NCI-H2081 (cell line): Measurements from ENCODE around the gene EDEM1.
"Not testable (repeated sequence)": the region's sequence is repeated elsewhere in the genome, so short reads cannot be mapped to it uniquely, and the experiment has no call there.

ENCODE experiments used
- DNase-seq, 2 experiments: peaks; one replicate each; lab custom pipeline; 2025; lab: John Stamatoyannopoulos, UW

Gene EDEM1

GRCh38 chr3:5187156-5187919 lies at the start of gene EDEM1:
EDEM1 (plus strand) TSS chr3:5187707; CDS start chr3:5187806, 99 bp downstream.
- peak; percentile 87 for DNase-seq

DNA sequence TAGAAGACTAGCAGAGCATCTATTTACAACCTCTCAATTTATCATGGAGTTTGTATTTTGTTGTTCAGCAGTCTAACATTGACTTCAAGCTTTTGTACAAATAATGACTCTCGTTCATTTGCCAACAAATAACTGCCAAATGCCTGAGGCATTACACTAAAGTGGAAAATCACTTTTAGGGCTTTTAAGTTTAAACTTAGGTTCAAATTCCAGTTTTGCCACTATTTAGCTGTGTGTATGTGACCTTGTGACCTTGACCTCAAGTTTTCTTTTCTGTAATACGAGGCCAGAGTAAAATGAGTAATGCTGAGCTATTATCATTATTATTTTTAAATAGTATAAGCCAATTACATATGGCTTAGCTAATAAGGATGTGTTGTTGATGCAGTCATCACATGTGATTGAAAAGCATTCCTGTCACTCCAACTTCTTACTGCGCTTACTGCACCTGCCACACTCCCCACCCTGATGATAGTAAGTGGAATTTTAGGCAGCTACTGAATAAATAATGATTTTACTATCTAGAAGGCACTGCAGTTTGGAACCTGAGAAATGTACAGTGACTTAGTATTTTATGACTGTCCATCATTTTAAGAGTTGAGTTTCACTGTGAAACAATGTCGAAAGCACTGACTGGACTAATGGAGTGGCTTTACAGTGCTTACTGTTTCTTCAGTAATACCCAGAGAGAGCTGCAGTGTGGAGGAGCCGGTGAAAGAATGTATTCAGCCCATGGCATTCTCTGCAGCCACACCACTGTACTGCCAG lies 49.1 kb upstream of the EDEM1 start:
- no peak for DNase-seq

DNA sequence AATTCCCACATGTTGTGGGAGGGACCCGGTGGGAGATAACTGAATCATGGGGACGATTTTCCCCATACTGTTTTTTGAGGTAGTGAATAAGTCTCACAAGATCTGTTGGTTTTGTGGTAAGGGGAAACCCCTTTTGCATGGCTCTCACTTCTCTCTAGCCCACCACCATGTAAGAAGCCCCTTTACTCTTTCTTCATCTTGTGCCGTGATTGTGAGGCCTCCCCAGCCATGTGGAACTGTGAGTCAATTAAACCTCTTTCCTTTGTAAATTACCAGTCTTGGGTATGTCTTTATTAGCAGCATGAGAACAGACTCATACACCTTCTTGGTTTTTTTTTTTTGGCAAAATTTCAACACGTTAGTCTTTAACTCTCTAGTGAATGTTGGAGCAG lies 47.3 kb upstream of the EDEM1 start:
- no peak for DNase-seq

DNA sequence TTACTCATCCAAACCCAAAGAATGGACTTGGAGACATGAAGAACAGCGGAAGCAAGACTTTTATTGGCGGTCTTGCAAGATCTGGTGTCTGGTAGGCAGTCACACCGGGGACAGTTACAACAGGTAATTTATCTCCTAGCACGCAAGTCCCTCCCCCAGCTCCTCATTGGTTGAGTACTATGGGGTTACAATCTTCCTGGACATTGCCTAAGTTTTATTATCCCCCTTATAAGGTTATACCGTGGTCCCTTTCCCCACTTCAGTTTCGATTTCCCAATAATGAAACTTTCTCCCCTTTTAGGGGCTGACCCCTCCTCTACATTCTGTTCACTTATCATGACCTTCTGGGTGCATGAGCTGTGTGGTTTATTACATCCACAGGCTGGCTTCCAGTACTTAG lies 46.7 kb upstream of the EDEM1 start:
- DNase-seq: no peak

- no peak for DNase-seq
These were observed 45.7 kb upstream of the EDEM1 start for GRCh38 chr3:5141760-5142159.

DNA sequence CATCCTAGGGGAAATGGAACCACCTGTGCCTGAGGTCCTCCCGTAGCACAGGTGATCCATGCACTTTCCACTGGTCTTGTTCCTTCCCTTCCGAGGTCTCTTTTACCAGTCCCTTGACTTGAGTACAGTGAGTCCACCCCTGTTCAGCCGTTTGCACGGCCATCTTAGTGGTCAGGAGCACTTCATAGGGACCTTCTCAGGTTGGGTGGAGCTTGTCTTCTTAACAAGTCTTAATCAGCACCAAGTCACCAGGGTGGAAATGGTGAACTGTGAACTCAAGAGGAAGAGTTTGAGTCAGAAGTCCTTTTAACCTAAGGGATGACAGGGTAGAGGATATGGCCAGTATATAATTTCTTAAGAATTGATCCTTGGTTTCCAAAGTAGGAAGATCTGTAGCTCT lies 44.0 kb upstream of the EDEM1 start:
- no peak for DNase-seq

DNA sequence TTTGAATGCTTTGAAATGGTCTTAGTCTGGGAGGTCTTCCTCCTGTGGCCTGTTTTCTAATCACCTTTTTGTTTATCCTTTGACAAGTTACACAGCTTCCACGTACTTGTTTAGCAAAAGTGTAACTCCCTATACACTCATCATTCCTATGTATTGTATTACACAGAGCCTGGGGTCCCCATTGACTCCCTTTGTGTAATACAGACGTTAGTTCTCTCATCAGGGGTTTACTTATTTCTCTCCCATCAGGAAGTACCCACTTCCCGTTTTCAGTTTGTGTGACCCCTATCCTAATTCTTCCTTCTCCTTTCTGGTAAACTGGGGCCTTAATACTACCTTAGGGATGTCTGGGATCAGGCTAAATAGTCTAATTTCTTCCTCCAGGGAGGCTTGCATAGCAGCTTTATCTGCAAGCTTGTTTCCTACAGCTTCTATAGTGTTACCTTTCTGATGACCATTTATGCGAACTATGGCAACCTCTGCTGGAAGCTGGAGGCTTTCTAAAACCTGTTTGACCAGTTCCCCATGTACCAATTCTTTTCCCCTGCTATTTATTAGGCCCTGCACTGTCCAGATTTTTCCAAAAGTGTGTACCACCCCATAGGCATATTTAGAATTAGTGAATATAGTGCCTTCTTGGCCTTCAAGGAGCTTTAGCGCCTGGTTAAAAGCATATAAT lies 43.1 kb upstream of the EDEM1 start:
- no peak for DNase-seq

DNA sequence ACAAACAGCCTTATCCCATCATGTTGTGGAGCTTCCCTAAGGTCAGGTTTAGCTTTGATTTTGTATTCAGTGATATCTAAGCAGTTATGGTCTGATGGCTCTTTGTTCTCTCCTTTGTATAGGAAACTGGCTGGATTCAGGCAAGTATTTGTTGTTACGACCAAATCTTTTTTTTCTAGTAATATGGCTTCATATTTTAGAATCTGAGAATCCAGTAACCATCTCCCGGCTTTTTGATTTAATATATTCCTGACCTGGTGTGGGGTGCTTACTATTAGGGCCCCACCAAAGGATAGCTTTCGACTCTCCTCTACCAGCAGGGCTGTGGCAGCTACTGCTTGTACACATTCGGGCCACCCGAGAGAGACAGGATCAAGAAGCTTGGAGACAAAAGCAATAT lies 42.4 kb upstream of the EDEM1 start:
- no peak for DNase-seq

DNA sequence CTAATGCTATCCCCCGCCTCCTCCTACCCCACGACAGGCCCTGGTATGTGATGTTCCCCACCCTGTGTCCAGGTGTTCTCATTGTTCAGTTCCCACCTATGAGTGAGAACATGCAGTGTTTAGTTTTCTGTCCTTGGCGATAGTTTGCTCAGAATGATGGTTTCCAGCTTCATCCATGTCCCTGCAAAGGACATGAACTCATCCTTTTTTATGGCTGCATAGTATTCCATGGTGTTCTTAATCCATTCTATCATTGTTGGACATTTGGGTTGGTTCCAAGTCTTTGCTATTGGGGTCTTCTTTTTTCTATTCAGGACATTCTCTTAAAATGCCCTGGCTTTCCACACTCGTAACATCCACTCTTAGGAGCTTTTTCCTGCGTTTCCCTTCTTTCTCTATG lies 40.4 kb upstream of the EDEM1 start:
- not testable (repeated sequence) for DNase-seq

- no peak for DNase-seq
These were observed 38.1 kb upstream of the EDEM1 start for GRCh38 chr3:5149306-5149880.

GRCh38 chr3:5151586-5151985 lies 35.9 kb upstream of the EDEM1 start:
- DNase-seq: no peak

DNA sequence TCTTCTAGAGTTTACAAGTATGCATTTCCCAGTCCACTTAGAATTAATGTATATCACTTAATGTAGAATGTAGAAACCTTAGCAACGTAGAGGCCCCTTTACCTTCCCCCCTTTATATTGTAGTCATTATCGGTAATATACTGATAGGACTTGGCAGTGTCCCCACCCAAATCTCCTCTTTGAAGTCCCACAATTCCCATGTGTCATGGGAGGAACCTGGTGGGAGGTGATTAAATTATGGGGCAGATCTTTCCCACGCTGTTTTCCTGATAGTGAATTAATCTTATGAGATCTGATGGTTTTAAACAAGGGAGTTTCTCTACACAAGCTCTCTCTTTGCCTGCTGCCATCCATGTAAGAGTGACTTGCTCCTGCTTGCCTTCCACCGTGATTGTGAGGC lies 34.4 kb upstream of the EDEM1 start:
- no peak for DNase-seq

GRCh38 chr3:5155241-5155640 lies 32.3 kb upstream of the EDEM1 start:
- DNase-seq: no peak

GRCh38 chr3:5160321-5160720 lies 27.2 kb upstream of the EDEM1 start:
- DNase-seq: no peak

- no peak for DNase-seq
These were observed 26.3 kb upstream of the EDEM1 start for GRCh38 chr3:5160940-5161858.

DNA sequence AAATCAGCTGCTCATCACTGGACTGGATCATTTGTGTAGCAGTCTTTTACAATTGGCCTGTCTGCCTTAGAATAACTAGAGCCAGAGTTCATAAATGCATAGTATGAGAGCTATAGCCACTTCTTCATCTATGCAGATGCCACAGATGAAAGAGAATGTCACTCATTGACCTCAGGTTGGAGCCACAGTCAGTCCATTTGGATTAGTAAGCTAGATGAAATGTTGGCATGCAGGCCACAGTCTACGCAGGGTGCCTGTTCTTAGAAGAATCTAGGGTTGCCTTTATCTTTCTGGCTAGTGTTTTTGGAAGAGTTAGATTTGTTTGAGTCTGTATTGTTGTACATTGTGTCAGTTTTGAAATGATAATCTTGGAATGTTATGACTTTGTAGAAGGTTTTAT lies 25.4 kb upstream of the EDEM1 start:
- DNase-seq: no peak

- no peak for DNase-seq
These were observed 21.8 kb upstream of the EDEM1 start for GRCh38 chr3:5165698-5166097.

GRCh38 chr3:5166846-5167245 lies 20.7 kb upstream of the EDEM1 start:
- no peak for DNase-seq

DNA sequence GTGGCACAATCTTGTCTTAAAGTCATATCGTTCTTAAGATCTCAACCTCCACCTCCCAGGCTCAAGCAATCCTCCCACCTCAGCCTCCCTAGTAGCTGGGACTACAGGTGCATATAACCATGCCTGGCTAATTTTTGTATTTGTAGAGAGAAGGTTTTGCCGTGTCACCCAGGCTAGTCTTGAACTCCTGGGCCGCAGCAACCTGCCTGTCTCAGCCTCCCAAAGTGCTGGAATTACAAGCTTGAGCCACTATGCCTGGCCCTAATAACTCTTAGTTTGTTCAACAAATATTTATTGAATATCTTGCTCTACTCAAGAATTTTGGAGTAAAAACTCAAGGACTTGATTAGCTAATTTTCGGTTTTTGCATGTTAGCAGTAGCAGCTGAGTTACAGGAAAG lies 19.4 kb upstream of the EDEM1 start:
- no peak for DNase-seq

- DNase-seq: no peak
These were observed 17.7 kb upstream of the EDEM1 start for GRCh38 chr3:5169807-5170206.

- DNase-seq: no peak
These were observed 16.5 kb upstream of the EDEM1 start for GRCh38 chr3:5170975-5171374.

- no peak for DNase-seq
These were observed 15.5 kb upstream of the EDEM1 start for GRCh38 chr3:5172018-5172417.
